NCI-H748 treated with DMSO at 0.1 percent for 48 hours (cell line): ENCODE measurements around the gene CDX2.
A peak's percentile ranks its signal among the peaks of the same experiment; 100 is the strongest.
"Not testable (repeated sequence)": the region's sequence is repeated elsewhere in the genome, so short reads cannot be mapped to it uniquely, and the experiment has no call there.

Source experiments
- DNase-seq: peaks from one replicate; lab custom pipeline; 2025; lab: John Stamatoyannopoulos, UW

The CDX2 gene, protein sequence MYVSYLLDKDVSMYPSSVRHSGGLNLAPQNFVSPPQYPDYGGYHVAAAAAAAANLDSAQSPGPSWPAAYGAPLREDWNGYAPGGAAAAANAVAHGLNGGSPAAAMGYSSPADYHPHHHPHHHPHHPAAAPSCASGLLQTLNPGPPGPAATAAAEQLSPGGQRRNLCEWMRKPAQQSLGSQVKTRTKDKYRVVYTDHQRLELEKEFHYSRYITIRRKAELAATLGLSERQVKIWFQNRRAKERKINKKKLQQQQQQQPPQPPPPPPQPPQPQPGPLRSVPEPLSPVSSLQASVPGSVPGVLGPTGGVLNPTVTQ

GRCh38 chr13:27969082-27969865, at the start of gene CDX2:
TSS of gene CDX2 (minus strand) at chr13:27969315. CDS start at chr13:27969006, 309 bp downstream.
- peak; percentile 71 for DNase-seq

DNA sequence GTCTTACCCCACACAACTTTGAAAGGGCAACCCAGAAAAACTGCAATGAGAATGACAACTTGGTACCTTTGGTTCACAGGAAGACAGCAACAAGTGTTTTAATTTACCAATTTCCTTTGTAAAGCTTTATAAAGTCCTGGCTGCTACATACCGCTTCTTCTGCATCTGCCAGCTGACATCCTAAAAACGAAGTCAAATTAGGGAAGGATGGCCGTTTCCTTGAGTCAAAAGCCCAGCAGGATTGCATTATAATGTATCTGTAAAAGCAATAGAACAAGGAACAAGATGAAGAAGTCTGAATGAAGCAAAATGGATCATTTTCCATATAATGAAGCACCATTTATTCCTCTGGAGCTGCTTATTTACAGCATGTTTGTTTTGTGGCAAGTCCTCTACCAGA, 45.2 kb upstream of the CDX2 start:
- DNase-seq, result no peak

- DNase-seq, result no peak
Observed at GRCh38 chr13:28013482-28013881, 44.4 kb upstream of the CDX2 start.

DNA sequence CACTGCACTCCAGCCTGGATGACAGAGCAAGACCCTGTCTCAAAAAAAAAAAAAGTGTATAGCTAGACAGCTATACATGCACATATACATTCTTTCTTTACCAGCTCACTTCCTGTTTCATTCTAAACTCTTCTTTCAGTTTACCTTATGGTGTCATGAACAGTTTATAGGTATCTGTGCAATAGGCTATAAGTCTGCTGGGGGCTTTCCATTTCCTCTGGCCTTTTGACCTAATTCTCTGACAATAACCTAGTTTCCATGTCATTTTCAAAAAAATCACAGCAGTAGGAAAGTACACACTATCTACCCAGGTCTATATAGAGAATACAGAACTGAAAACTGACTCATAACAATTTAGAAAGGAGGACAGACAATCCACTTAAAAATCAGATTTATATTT, 43.8 kb upstream of the CDX2 start:
- DNase-seq, result no peak

DNA sequence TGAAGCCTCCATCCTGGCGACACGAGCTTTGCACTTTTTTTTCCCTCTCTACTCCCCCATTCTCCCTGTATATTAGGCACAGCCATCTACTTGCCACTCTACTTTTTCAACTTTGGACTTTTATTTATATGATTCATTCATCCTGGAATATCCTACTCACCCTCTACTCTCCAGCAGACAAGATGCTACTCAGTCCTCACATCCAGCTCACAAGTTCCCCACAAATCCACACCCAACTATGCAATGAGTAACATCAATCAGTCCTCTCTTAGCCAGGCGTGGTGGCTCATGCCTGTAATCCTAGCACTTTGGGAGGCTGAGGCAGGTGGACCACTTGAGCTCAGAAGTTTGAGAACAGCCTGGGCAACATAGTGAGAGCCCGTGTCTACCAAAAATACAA, 43.3 kb upstream of the CDX2 start:
- no peak for DNase-seq

GRCh38 chr13:28010046-28010445, 40.9 kb upstream of the CDX2 start:
- peak; percentile 38 for DNase-seq

- DNase-seq, result not testable (repeated sequence)
Observed at GRCh38 chr13:28005016-28005415, 35.9 kb upstream of the CDX2 start.

- no peak for DNase-seq
Observed at GRCh38 chr13:28002886-28003698, 34.0 kb upstream of the CDX2 start.

DNA sequence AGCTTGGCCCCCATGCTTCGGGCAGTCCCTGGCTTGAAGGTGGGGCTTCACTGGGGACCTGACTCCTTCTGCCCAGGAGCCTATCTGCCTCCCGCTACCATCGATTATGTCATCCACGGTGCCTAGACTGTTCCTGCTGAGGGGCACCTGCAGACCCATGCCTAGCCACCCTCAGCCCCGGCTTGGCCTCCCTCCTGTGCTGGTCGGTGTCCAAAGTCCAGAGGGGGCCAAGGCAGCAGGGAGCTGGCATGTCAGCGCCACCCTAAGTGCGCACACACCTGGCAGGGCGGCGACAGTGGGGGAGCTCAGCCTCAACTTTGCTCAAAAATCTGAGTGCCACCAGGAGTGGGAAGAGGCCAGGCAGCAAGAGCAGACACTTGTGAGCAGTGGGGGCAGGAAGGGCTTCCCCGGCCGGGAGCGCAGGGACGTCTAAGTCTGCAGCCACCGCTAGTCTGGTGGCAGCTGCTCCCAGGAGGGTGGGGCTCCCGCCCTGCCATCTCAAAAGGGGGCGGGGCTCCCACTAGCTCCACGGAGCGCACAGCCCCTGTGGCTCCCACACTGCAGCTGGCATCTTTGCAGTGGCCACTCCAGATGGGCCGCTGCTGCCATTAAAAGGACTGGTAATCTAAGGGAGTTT, 32.8 kb upstream of the CDX2 start:
- no peak for DNase-seq

DNA sequence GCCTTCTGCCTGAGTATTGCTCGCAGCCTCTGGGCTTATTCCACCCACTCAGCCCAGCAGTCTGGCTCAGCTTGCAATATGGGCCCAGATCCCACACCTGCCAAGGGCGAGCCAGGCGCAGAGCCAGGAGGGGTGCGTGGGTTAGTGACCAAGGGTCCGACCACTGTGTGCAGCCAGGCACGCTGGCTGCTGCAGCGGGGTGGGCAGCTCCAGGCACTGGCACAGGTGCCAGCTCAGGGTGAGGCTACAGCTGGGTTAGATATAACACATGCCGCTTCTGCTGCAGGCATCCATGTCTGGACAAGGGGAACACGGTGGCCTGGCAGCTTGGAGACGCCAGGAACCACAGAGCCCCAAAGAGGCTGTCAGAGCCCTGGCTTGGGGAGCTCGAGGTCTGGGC, 31.9 kb upstream of the CDX2 start:
- no peak for DNase-seq

DNA sequence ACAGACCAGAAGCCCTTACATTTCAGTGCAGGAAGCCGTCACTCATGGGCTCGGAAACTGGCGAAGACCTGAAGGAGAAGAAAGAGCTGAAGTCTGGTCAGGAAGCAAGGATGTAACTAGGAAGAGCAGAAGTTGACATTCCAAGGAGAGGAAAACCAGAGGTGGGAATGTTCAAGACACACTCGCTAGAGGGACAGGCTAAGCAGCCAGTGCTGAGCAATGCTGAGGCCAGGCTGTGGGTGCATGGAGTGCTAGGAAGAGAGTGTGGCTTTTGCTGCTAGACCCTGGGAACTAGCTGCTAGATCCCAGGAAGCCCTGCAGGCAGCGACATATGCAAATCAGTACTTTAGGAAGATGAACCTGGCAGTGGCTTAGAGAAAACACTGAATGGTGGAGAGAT, 31.5 kb upstream of the CDX2 start:
- no peak for DNase-seq

GRCh38 chr13:27997904-27998522, 28.9 kb upstream of the CDX2 start:
- peak; percentile 49 for DNase-seq

DNA sequence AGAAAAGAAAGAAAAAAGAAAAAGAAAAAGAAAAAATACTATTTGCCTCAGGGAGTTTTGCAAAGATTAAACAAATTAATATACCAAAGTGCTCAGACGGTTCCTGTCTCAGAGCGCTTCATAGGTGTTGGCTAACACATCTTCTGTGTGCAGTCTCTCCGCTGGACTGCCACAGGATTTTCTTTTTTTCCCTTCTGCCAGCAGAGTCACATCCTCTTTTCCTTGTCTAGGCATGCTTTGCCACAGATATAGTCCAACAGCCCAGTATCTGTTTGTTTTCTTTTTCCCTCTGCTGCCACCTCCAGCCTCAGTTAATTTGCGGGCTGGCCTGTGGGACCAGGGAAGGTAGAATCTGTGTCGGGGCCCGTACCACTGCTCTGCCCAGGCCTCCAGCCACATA, 22.8 kb upstream of the CDX2 start:
- no peak for DNase-seq

DNA sequence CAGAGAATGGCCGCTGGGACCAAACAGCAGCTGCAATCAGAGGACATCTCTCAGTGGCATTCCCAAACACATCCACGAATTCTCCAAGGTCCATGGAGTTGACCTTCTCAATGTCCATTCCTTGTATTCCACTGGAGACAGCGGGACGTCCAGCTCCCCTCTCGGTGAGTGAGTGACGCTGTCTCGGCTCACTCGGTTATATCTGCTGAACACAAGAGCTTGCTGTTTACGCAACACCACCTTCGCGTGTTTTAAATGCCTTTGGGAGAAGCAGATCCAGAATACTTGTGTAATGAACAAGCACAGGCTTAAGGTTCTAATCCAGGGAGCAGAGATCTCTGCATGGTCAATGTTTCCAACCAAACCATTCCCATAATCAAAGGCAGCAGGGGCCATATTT, 19.4 kb upstream of the CDX2 start, which contains the start of gene URAD:
URAD (minus strand) TSS at position 174 of the 400 bp plus-strand sequence; CDS start at position 118, 56 bp downstream.
- DNase-seq, result no peak

GRCh38 chr13:27985600-27985999, 16.5 kb upstream of the CDX2 start:
- DNase-seq, result no peak

GRCh38 chr13:27982361-27982760, 13.2 kb upstream of the CDX2 start:
- DNase-seq, result no peak

DNA sequence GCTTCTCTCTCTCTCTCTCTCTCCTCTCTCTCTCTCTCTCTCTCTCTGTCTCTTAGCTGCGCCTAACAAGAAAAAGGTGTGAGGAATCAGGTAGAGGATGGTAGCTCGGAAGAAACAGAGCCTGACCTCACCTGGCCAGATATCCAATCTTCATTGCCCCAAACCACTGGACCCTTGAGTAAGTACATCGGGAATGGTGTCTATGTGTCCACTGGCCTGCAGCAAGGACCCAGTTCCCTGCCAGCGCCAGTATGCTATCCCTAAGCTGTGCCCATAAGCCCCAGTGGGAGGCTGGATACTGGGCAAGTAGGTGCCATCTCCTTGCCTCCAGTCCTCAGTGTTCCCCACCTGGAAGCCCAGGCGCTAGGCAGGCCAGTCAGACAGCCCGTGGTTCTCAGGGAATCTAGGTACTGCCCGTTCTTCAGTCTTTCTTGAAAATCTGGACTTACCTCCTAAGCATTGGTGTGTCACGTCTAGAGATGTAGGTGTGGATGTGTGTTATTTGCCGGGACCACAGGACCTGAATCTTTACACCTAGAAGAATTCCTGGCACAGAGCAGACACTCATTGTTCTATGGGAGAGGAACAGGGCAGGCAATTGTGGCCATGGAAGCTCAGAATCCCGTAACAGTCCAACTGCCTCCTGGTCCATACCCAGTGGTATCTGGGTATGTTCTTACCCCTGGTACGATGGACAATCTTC, 12.0 kb upstream of the CDX2 start:
- DNase-seq, result no peak

DNA sequence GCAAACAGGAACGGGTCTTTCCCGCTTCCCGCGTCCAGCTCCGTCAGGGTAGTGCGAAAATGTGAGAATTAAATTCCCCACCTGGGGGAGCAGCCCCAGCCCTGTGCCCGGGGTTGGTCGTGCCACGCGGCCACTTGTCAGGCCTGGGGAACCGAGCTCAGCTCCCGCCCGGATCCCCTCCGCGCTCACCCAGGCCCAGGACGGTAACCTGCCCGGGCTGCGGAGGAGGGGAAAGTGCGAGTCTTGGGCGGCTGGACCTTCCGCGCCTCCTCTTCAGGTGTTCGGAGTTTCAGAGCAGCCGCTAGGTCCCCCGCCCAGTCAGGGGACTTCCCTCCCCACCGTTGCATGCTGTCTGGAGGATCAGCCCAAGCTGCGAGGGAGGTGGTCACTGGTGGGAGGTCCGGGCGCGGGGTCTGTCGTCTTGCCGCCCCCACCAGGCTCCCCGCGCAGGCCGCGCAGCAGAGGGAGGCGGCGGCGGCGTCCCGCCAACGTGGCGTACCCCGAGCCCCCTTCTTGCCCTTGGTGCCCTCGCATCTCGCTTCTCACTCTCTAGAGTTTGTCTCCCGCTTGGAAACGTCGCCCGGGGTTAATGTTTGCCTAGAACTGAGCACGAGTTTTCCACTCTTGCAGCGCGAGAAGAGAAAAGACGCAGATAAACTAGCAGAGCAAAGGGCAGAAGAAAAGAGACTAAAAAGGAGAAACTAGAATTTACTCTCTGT, 11.3 kb upstream of the CDX2 start:
- DNase-seq, result no peak

DNA sequence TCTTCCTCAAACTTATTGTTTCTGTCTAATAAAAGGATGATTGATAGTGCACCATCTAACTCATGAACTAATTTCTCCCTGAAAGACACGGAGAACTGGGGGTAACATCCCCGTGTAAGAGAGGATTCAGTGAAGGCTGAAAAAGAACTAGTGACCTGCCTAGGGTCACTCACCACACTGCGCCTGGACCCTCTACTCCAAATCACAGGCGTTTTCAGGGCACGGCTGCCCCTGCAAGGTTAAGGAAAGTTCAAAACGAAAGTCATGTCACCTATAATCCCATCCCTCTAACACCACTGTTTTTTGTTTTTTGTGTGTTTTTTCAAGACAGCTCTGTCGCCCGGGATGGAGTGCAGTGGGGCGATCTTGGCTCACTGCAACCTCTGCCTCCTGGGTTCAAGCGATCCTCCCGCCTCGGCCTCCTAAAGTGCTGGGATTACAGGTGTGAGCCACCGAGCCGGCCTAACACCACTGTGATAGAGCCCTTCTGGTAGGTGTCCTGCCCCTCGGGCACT, 10.7 kb upstream of the CDX2 start:
- no peak for DNase-seq
